HG03469 (cell line): ENCODE measurements around the gene SNX10.

ENCODE experiments used
- ATAC-seq: cut with Tn5 transposase; IDR thresholded peaks from one replicate; pipeline ENCODE4 v1.9.1; 2021; ENCODE audit warnings: mild to moderate bottlenecking, moderate library complexity, moderate number of reproducible peaks; ENCODE audit not compliant: unreplicated experiment

The SNX10 gene

GRCh38 chr7:26397796-26398426, 106.2 kb downstream of the SNX10 start:
- ATAC-seq: peak; percentile 7

GRCh38 chr7:26398427-26398755, 106.7 kb downstream of the SNX10 start:
- ATAC-seq: peak; percentile 27

GRCh38 chr7:26398756-26399509, 107.3 kb downstream of the SNX10 start:
- ATAC-seq: peak; percentile 78

DNA sequence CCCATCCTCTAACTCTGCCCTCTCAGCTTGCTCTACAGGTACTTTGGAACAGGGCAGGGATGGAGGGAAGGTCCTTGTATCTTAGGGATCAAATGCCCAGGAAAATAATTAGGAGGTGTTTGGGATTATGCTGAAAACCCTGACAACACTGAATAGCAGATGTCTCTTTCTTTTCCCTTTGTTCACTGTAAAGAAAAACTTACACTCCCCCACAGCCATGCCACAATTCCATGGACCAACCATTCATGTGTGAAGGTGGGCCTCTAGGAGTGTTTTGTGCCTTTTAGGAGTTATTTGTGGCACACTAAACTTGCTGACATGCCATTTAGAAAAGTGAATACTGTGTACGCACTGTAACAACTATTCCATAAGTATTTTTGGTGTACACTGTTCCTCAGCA, 108.1 kb downstream of the SNX10 start:
- no peak for ATAC-seq

- ATAC-seq: no peak
These were observed 112.0 kb downstream of the SNX10 start for GRCh38 chr7:26403640-26404039.

DNA sequence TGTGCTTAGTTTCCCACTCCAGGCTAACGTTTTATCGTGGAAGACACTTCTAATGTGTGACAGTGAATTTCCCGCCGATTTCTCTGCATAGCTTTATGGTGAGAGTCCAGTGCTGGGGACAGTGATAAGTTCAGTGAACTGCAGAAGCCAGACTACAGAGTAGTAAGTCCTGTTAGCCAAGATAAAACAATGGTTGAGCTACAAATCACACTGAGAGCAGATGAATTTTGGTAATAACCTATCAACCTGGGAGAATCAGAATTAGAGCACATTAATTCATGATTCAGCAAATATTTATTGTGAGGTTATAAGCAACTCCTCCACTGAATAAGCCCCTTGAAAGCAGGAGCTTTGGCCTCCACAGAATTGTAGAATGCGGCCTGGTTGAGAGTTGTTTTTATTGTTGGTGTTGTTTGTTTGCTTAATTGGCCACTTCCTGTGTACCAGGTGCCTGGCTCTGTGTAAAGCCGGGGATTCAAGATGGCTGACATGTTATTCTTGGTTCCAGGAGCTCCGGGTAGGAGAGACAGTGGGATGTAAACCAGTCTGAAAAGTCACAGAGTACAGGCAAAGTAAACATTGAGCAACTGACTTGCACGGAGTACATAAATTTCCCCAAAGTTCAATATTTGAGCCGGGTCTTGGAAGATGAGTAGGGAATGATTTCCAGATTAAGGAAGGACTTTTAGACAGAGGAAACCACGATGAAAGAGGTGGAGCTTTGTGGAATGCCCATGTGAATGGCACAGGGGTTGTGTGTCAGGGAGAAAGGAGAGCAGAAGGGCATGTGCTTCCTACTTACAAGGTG, 112.7 kb downstream of the SNX10 start:
- no peak for ATAC-seq

- ATAC-seq: no peak
These were observed 114.8 kb downstream of the SNX10 start for GRCh38 chr7:26406433-26406832.

GRCh38 chr7:26409661-26410547, 118.2 kb downstream of the SNX10 start:
- ATAC-seq: no peak

DNA sequence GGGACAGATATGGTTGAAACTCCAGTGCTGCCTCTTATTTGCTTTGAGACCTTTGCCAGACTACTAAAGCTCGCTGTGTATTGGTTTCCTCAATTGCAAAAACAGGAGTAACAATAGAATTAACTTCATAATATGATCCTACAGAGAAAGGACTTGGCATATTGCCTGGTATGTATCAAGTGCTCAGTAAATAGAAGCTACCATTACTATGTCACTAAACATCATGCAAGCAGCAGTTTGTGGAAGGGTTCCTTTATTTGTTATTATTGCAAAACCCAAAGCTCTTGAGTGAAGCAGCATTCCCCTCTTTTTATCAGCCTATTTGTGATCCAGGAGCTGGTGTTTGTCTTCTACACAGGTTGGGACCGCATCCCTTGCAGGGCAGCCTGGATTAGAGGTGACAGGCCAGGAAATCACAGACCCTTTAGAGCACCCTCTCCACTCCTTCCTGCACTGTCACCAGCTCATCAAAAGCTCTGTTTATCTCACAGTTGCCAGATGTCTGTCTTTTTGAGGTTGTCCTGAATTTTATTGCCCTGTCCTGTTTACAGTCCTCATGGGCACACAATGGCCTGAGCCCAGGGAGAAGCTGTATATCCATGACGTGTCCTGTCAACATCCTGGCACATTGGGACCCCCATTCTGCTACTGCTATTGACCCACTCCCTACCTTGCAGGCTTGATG, 121.5 kb downstream of the SNX10 start:
- ATAC-seq: no peak

- no peak for ATAC-seq
These were observed 124.3 kb downstream of the SNX10 start for GRCh38 chr7:26416004-26416403.

DNA sequence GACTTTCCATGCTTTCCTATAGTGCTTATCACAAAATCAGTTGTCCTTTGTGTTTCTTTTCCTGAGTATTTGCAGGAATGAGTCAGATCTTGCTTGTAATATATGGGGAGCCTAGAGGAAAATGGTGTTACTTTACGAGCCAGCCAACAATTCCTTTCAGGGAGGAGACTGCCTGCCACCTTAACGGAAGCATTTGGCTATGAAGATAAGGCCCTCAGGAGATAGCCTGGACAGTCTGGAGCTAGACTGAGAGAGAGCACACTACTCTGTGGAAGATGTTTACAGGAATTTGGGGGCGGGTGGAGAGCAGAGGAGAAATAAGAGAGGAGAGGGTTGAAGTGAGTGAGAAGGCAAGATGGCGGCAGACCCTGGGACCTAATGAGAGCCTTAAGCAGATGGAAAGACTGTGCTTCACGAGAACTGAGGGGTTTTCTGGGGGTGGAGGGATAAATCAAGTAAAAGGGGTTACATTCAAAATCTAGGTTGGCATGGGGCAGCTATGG, 126.3 kb downstream of the SNX10 start:
- no peak for ATAC-seq

GRCh38 chr7:26419198-26419597, 127.5 kb downstream of the SNX10 start:
- ATAC-seq: no peak

DNA sequence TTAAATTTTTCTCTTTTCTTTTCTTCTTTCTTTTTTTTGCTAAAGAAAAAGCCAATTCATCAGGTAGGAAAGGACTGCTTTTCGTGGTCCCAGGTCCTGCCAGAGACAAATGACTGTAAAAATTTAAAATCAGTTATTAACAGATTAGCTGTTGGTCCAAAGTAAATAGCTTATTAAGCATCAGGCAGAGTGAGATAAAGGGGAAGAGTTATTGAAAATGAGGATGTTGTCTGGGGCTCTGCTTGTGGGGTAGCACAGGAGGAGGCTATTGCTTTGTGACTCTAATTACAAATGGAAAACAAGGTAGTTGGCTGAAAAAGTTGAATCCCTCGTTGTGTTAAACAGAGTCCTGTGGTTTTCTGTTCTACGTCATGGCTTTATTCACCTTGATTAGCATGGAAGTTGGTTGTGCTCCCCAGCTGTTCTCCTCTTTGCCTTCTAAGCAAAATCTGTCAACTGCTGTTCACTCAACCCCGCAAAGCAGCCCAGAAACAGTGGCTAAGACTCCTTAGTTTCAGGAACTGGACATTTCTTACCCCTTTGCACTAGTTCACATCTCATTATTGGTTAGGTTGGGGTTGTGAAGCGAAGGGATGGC, 128.9 kb downstream of the SNX10 start:
- ATAC-seq: no peak

- ATAC-seq: no peak
These were observed 131.1 kb downstream of the SNX10 start for GRCh38 chr7:26422761-26423160.

GRCh38 chr7:26423436-26423835, 131.8 kb downstream of the SNX10 start:
- ATAC-seq: no peak
